NCI-H146 (cell line): ENCODE data around the gene CCDC127.

Source experiments
- DNase-seq: peaks from one replicate; lab custom pipeline; 2025; lab: John Stamatoyannopoulos, UW

The CCDC127 gene

DNA sequence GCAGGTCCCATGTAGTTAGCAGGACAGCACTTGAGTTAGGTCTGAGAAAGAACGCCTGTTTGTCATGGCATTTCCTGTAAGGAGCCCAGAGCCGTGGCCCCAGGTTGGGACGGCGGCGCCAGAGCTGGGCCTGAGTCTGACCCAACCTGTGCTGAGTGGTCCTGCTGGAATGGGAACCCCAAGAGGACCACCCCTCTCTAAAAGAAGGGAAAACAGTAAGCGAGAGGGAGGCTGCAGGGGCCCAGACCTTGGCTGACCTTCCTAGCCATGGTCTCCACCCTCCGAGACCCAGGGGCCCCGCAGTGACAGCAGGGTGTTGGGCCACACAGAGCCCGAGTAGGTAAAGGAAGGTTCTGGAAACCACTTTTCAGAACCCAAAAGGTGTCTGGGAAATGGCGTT is 28.5 kb downstream of the CCDC127 start:
- DNase-seq: no peak

DNA sequence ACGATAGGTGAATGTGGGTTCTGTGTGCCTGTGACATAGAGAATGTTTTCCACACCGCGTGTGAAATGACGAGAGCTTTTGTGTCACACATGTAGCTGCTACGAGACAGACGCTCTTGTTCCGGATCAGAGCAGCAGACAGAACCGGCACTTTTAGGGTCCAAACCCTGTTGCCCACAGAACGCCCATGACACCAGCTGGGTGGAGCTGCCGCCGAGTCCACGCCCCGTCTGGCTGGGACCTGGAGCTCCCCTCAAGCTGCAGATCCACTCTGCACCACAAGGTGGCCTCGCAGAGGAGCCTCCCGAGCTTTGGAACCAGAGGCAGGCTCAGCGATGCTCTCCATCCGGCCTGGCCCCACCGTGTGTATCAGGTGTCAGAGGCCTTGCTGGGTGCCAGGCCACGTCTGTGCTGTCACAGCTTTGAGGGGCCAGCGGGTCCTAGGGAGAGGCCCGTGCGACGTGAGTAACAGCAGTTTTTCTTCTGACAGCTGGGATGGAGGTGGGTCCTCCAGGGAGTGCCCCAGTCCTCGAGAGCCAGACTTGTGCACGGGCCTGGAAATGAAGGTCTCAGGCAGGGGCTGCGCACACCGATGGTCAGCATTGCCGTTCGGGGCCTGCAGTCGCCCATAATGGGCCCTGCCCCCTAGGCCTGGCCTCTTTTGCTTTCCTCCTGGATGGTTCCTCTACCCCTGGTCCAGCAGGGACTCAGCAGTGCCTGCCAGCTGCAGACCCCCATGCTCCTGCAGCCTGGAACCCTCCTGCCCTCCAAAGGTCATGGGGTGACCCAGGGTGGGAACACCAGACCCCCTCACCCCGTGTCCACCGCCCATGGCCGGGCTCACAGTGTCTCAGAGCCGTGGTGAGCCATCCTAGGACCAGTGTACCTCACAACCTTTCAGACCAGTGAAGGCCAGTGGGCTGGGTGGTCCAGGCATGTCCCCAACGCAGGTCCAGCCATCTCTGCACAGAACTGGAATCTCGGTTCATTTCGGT is 29.2 kb downstream of the CCDC127 start:
- peak; percentile 87 for DNase-seq

DNA sequence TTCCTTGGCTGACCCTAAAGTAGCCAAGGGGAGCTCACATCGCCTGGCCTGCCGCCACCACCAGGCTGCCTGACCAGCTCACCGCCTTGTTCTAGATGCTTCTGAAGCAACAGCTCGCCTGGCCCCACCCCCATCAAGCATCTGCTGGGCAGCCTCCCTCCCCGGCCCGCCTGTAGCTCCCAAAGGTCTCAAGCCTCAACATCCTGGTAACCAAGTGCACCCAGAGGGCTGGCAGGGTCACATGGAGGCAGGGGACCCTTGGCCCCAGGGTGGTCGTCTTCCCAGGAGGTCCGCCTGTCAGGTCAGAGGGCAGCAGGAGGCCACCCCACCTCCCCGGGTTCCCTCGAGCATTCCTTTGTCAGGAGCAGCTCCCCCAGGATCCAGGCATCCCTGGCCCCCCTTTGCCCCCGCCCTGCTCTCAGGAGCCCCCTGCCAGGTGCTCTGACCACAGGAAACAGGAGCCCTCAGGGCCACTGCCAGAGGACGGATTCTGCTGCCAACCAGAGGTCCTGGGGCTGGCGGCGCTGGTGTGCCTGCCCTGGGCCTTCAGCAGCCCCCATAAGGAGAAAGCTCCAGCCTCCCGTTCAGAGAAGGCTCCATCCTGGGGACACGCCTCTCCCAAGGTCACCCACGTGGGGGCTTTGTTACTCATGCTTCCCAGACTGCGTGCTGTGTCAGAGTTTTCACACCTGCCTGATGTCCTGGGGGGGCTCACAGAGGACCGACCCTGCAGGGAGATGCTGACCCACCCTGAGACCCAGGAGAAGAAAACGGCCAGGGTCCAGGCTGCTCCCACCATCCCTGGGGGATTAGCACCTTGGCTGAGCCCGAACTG is 30.1 kb downstream of the CCDC127 start:
- peak; percentile 40 for DNase-seq

DNA sequence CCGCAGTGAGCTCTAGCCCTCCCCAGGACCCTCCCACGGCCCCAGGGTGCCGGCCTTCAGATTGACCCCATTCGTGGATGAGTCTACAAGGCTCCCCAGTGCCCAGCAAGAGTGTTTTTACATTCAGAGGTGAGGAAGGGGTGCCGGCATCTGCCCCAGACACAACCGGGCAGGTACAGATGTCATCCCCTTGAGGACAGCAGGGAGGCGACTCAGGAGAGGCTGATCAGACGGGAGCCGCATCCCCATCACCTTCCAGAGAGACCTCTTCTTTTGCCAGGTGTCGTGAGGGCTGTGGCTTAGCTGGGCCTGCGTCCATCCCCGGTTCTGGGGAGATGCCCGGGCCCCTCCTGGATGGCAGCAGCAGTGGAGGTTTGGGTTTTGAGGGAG is 30.9 kb downstream of the CCDC127 start:
- no peak for DNase-seq

DNA sequence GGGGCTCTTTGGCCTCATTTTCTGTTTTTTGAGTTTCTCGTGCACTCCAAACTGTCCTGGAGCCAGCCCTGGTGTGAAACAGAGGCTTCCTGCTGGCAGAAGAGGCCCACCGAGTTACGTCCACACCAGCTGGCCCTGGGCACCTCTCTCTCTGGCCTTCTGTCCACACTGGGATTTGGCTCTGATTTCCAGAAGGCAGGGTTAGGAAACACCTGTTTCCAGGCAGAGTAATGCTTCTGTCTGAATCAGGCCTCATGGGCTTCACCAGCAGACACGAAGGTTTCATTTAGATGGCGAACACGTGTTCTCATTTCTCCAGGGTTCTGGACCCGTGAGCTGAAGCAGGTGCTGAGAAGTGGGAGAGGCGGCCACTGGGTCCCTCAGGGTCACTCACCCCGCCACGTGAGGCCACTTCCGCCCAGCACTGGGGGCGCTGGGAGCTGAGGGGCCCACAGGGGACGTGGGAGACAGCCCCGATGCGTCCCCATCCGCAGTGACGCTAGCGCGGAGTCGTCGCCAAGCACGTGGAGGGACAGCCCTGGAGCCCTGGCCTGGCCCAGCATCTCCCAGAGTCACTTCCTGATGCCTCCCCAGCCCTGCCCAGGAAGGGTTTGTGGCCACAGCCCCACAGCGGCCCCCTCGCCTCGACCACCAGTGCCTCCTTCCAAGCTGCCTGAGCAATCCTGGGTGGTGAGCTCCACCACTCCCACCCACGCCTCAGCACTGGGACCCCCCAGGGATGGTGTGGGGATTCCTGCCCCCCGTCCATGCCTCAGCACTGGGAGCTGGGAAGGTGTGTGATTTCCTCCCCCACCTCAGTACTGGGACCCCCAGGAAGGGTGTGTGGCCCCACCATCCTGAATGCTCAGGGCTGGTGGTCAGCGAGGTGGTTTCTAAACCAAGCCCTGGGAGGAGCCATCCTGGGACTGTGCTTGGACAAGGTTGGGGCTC is 31.6 kb downstream of the CCDC127 start:
- DNase-seq: no peak

DNA sequence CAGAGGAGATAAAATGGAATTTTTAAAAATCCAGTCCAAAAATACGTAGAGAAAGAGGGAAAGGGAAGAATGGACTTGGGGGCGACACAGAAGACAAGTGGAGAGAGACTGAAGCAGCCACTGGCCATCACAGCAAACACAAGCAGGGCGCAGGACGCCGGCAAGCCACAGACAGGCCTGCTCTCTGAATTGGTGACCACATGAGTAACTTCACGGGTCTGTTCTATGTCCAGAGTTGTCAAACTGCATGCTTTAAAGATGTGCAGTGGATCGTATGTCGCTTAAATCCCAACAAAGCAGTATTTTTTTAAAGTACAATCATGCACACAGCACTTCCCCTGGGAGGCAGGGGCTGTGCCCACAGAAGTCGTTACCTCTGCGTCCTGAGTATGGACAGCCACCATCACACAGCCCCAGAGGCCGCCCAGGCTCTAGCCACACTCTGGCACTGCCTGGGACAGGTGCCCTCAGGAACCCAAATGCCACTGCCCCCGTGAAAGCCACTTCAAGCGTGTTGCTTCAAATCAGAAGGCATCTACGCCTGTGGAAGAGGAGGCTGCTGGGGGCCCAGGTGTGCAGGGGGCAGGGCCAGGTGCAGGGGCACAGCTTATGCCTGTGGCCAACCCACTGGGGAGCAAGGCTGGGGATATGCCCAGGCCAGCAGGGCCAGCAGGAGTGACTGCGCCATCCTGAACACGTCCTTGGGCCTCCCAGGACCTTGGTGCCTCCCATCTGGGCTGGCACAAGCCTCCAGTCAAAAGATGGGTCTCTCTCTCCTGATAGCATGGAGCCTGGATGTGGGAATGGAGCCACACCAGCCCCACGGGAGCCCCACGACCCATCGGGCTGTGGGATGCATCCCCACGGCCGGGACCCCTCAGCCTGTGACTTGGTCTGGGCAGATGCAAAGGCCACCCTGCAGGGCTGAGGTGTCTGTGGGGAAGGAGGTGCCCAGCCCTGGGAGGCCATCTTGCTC is 32.6 kb downstream of the CCDC127 start:
- no peak for DNase-seq

DNA sequence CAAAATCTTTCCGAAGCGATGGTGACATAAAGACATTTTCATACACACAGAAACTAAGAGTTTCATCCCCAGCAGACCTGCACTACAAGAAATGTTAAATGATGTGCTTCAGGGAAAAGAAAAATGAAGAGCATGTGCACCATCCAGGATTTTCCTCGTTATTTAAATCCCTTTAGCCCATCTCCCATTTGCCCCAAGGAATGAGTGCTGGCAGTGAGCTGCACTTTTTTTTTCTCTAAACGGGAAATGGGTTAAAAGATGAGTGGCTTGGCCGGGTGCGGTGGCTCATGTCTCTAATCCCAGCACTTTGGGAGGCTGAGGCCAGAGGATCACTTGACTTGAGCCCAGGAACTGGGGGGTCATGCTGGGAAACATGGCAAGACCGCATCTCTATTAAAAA is 33.5 kb downstream of the CCDC127 start:
- DNase-seq: no peak

DNA sequence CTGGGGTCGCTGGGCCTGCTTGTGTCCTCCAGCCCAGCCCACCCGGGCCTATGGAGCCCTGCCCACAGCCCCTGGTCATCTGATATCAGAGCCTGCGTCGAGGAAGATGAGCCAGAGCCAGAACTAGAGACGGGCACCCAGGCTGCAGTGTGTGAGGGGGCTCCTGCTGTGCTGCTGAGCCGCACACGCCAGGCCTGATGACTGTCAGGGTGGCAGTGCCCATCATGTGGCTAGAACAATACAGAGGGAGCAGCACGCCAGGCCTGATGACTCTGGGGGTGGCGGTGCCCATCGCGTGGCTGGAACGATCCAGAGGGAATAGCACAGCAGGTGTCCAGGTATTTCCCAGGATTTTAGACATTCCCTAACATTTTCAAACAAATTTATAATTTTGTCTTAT is 35.8 kb downstream of the CCDC127 start:
- no peak for DNase-seq

DNA sequence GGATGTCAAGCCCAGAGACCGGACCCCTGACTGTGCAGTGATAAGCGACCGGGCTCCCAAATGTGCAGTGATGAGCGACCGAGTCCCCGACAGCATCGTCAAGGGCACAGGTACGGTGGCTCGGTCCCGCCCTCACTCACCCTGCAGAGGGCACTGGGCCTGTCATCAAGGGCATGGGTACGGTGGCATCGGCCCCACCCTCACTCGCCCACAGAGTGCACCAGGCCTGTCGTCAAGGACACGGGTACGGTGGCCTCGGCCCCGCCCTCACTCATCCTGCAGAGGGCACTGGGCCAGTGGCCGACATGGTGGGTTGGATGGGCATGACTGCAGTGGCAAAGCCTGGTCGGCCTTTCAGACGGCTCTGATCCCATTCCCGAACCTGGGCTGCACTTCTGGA is 36.4 kb downstream of the CCDC127 start:
- DNase-seq: no peak

DNA sequence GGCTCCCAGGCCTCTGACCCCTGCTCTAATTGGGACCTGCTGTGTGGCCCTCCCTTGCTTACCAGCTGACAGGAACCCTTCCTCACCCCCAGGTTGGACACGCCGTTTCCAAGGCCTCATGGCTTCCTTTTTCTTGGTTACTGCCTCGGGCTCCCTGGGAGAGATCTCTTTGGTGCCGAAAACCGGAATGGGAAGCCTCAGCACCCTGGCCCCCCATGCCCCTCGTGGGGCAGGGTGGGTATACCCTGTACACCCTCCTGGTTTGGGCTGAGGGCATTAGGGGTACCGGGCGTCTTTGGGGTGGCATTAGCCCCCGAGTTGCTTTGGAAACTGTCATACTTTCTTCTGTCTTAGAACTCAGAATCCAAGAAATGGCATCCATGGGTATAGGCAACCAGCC is 36.8 kb downstream of the CCDC127 start:
- DNase-seq: no peak

DNA sequence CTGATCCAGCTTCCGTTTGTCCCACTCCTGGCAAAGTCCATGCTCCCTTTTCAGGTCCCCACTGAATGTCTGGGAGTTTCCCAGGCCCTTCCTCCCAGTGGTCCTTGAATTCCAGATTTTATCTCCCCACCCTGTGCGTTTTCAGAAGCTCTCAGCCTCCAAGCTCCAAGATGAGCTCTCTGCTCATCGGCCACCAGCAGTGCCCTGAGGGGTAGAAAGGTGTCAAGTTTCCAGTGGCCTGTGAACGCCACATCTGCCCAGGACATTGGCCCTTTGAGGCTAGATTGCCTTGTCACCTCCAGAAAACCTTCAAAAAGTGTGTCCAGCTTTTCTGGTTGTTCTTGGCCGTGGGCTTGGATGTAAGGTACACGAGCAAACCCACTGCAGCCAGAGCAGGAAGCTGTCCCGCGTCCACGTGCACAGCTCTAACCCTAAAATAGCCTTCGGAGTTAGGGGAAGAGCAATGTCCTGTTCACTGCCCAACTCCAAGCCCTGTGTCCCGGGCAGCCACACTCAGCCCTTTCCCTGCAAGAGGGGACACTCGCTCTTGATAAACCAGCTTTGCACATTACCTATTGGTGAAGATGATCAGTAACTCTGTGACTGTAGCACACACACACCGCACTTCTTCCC is 37.6 kb downstream of the CCDC127 start:
- no peak for DNase-seq

DNA sequence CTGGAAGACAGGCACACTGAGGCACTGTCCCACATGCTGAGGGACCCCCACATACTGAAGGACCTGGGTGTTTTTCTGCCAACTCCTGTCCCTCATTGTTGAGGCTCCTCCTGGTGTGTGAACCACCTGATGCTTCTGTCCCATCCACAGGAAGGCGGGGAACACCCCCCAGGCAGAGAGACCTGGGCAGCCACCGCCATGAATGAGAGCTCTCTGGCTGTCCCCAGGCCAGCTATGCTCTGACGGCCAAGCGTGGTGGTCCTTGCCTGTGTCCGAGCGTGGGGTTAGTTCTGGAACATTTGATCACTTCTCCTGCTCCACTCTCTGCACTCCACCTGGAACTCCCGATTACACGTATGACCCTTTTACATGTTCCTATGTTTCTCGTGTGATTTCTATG is 38.6 kb downstream of the CCDC127 start:
- DNase-seq: no peak

DNA sequence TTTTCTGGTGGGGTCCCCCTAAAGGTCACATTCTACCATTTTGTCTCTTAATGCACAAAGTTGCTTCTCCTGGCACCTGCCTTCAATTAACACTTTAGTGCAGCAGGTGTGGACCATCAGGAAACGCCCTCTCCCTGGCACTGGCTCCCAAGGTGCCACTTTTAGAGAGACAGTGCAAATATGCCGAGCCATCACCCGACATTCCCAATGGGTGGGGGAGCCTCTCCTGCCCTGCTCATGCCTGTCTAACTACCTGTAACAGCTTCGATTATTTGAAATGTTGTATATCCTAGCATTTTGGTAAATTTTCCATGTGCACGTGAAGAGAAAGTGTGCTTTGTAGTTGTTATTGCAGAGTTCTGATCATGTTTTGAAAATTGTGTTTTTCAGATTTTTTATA is 39.8 kb downstream of the CCDC127 start:
- DNase-seq: no peak

DNA sequence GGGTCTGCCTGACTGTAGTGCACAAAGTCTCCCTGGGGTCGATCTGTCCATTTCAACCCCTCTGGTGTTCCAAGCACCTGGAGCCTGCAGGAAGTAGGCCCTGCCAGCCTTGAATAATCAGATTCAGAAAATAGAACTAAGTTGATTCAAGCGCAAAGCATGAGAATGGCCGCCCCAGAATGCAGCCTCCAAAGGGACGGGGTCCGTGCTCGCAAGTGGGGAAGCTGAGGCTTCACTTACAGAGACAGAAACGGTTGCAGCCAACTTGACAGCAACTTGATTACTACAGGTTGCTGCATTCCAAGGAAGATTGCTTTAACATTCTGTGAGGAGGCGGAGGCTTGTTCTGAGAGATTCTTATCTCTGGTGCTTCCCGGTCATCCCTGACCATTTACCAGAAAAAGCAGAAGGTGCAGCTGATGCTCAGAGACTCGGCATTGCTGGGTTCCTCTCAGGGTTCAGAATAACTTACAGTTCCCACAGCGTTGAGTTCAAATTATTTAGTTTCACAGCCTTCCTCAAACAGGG is 41.6 kb downstream of the CCDC127 start:
- no peak for DNase-seq

DNA sequence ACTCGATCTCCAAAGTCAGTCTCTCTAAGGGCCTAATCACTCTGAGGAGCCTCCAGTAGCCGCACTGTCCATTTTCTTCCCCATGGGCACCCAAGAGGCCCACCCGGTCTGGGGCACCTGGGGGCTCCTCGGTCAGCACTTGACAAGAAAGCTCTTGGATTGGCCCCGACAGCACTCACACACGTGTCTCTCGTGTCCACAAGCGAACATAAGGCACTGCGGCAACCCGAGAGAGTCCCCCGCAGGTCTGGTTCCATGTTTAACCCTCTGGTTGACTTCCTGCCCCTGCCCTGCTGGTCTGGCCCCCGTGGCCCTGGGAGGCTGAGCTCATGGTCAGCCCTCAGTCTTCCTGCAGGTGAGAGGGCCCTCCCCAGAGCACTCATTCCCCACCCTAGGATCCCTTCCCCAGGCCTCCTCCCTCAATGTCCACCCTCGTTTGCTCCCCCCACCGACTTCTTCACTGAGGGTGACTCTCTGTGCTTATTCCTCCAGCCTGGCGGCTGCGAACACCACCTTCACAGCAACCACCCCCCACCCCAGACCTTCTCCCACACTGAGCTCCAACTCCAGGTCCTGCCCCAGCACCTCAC is 43.0 kb downstream of the CCDC127 start:
- no peak for DNase-seq

DNA sequence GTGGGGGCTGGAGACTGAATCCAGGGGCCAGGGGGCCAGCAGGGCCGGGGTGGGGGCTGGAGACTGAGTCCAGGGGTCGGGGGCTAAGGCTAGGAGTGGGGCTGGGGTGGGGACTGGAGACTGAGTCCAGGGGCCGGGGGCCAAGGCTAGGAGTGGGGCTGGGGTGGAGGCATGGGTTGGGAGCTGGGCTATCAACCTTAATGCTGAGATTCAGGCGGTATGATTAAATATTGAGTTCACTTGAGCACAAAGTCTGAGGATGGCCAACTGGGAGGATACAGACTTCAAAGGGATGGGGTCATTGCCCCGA is 43.7 kb downstream of the CCDC127 start:
- no peak for DNase-seq

DNA sequence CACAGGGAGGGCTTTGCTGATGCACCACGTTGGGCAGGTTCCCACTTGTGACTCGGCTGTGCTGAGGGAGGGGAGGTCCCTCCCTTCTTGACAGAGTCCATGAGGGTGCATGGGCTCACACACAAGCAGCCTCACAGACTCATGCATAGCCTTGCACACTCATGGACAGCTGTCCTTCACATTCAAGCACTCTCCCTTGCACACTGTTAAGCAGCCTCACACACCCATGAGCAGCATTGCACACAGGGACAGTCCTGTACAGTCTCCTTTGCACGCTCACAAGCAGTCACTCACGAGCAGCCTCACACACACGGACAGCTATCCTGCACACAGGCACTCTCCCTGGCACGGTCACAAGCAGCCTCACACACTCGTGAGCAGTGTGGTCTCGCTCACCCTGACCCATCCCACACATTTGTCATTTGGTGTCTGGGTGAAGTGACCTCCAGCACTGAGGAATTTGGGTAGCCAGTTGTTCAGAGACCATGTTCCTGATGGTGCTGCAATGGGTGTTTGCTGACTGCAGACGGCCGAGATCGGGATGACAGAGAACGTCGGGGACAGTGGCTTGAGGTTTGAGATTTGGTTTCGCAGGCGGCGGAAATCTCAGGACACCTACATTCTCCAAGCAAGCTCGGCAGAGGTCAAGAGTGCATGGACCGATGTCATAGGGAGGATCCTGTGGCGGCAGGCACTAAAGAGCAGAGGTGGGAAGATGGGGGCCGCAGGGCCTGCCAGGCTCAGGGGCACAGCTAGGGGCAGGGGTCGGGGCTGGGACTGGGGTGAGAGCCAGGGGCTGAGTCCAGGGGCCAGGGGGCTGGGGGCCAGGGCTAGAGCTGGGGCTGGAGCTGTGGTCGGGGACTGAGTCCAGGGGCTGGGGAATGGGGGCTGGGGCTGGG is 44.3 kb downstream of the CCDC127 start:
- DNase-seq: no peak

DNA sequence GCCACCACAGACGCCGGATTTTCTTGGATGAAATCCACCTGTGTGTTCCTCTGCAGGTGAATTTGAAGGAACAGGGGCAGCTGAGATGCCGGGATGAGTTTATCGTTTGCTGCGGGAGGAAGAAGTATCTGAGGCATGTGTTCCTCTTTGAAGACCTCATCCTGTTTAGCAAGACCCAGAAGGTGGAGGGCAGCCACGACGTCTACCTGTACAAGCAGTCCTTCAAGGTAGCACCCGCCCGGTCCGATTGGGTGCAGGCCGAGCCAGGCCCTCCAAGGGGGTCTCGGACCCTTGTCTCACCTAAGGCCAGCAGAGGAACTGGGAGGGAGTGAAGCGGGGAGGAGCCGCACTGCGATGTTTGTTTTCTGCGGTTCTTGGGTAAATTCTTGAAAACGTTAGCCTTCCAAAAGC is 45.1 kb downstream of the CCDC127 start:
- DNase-seq: no peak

DNA sequence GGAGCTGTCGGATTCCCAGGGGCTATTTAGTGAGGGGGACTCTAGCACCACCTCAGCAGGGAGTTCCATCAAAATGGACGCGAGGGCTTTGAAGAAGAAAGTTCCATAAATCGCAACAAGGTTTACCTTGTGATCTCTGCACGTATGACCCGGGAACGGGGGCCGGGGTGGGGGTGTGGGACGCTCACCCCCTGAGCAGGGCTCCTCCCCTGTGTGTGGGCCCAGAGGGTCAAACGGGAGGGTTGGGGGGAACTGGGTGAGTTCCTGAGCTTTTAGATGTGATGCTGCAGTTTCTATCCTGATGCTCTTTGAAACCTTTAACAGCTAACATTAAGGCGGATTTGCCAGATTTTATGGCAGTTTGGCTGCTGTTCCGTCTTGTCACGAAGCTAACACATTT is 45.5 kb downstream of the CCDC127 start:
- DNase-seq: no peak
